ENCODE results near the gene KCNQ1.

DNA sequence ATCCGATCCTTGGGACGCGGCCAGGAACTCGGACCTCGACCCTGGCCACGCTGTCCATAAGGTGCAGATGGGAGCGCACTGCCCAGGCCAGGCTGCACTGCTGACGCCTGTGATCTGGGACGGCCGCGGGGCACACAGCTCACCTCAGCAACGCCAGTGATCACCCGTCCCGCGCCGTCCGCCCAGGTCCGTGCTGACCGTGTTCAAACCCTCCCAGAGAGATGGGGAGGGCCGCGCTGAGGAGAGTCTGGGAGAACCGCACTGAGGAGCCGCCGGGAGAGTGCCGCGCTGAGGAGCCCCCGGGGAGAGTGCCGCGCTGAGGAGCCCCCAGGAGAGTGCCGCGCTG, 254.3 kb downstream of the KCNQ1 start:
- TF ChIP-seq, protein P1, sequence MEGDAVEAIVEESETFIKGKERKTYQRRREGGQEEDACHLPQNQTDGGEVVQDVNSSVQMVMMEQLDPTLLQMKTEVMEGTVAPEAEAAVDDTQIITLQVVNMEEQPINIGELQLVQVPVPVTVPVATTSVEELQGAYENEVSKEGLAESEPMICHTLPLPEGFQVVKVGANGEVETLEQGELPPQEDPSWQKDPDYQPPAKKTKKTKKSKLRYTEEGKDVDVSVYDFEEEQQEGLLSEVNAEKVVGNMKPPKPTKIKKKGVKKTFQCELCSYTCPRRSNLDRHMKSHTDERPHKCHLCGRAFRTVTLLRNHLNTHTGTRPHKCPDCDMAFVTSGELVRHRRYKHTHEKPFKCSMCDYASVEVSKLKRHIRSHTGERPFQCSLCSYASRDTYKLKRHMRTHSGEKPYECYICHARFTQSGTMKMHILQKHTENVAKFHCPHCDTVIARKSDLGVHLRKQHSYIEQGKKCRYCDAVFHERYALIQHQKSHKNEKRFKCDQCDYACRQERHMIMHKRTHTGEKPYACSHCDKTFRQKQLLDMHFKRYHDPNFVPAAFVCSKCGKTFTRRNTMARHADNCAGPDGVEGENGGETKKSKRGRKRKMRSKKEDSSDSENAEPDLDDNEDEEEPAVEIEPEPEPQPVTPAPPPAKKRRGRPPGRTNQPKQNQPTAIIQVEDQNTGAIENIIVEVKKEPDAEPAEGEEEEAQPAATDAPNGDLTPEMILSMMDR (IDR thresholded peaks at IDR 0.05), result no peak
- TF ChIP-seq POLR2A (IDR thresholded peaks at IDR 0.05), result no peak

Data from adrenal gland (tissue), 5 donors.